Peyer's patch (tissue), 4 donors: ENCODE measurements around the gene SETDB1. TPM values are rescaled to one million over a fixed set of nuclear protein-coding genes. Genes with fewer than 3 reads are reported as not detected.
"Not testable (repeated sequence)": the region's sequence is repeated elsewhere in the genome, so short reads cannot be mapped to it uniquely, and the experiment has no call there.

Source experiments
- DNase-seq, 3 donors: peaks; one replicate each; pipeline ENCODE4 v3.0.0-alpha.2; 2017 to 2019
- H3K27ac ChIP-seq, 4 donors: fragments of 200-600 bp; sonication (generic); one replicate each; pipeline ENCODE4 v1.5.1; 2016 to 2019
- H3K27me3 ChIP-seq, 2 donors: fragments of 200-600 bp; sonication (generic); one replicate each; pipeline ENCODE4 v1.5.1; 2019
- H3K36me3 ChIP-seq, 3 donors: fragments of 200-600 bp; sonication (generic); one replicate each; pipeline ENCODE4 v1.5.1; 2016 to 2019
- H3K4me1 ChIP-seq, 4 donors: fragments of 200-600 bp; sonication (generic); one replicate each; pipeline ENCODE4 v1.5.1; 2016 to 2019
- H3K4me3 ChIP-seq, 4 donors: fragments of 200-600 bp; sonication (generic); 1 replicate in 3 of 4; 2 replicates in 1 of 4; pipeline ENCODE4 v1.5.1; 2016 to 2019; ENCODE audit warnings: mild to moderate bottlenecking in 1 of 4
- H3K9me3 ChIP-seq, 4 donors: fragments of 200-600 bp; sonication (generic); one replicate each; pipeline ENCODE4 v1.5.1; 2016 to 2019; ENCODE audit warnings: mild to moderate bottlenecking in 1 of 4
- POLR2A ChIP-seq, 2 donors: fragments of 450-650 bp; IDR thresholded peaks; one replicate each; pipeline ENCODE4 v1.5.1; 2017; ENCODE audit warnings: antibody characterized with exemption in 2 of 2, mild to moderate bottlenecking in 2 of 2, moderate library complexity in 2 of 2
- total RNA-seq, 4 donors: library from RNA; depleted of rRNA; stranded (reverse); fragments of >200 nt; gene quantifications; one replicate each; pipeline ENCODE4 v1.1.0, GENCODE V29; 2016
- TF ChIP-seq, protein P1 (sequence below), 6 experiments: fragments of 450-650 bp in 4 of 6; fragments of 200-600 bp in 2 of 6; sonication (generic) in 1 of 6; IDR thresholded peaks; one replicate each; pipeline ENCODE4 v1.5.1; 2017 to 2019; ENCODE audit warnings: antibody characterized with exemption in 6 of 6, mild to moderate bottlenecking in 3 of 6, moderate library complexity in 1 of 6

SETDB1 gene
- total RNA-seq, 4 donors from 2014 or later, result 28.2 to 106 (median 61.5) TPM

DNA sequence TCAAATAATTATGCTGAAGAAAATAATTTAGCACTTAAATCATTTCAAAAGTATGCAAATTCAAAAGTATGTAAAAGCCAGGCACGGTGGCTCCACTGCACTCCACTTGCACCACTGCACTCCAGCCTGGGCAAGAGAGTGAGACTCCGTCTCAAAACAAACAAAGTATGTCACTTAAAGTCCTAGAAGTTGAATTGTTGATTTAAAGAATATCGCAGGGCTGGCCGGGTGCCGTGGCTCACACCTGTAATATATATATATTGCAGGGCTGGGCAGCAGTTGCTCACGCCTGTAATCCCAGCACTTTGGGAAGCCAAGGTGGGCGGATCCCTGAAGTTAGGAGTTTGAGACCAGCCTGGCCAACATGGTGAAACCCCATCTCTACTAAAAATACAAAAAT is 8.8 kb upstream of the SETDB1 start:
- Histone ChIP-seq H3K4me1 (no peaks in the 10 kb centered on the region), H3K4me3 (no peak overlapping the region), H3K9me3 (no peaks in the 10 kb centered on the region), H3K36me3 (no peaks in the 10 kb centered on the region), H3K27me3 (no peaks in the 10 kb centered on the region), H3K27ac (no peak overlapping the region)
- no peak for DNase-seq
- TF ChIP-seq, protein P1, sequence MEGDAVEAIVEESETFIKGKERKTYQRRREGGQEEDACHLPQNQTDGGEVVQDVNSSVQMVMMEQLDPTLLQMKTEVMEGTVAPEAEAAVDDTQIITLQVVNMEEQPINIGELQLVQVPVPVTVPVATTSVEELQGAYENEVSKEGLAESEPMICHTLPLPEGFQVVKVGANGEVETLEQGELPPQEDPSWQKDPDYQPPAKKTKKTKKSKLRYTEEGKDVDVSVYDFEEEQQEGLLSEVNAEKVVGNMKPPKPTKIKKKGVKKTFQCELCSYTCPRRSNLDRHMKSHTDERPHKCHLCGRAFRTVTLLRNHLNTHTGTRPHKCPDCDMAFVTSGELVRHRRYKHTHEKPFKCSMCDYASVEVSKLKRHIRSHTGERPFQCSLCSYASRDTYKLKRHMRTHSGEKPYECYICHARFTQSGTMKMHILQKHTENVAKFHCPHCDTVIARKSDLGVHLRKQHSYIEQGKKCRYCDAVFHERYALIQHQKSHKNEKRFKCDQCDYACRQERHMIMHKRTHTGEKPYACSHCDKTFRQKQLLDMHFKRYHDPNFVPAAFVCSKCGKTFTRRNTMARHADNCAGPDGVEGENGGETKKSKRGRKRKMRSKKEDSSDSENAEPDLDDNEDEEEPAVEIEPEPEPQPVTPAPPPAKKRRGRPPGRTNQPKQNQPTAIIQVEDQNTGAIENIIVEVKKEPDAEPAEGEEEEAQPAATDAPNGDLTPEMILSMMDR (IDR thresholded peaks at IDR 0.05), result no peak
- no peak for TF ChIP-seq POLR2A (IDR thresholded peaks at IDR 0.05)

DNA sequence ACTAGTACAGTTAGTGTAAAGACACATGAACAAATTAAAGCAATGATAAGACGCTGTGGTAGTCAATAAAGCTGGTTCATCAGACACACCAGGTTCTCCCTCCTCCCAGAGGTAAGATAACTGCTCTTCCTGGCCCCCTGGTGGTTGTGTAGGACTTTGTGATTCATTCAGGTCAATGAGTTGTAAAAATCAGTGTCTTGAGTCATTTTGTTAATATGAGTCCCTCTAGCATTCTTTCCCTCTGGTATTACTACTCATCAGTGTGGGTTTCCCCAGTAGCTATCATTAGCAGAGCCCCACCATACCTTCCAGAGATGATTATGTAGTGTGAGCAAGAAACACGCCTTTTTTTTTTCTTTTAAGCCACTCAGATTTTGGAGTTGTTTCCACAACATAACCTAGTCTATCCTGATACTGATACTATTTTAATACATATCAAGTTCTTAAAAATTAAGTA is 3.6 kb upstream of the SETDB1 start:
- Histone ChIP-seq H3K27ac (no peak overlapping the region), H3K36me3 (no peaks in the 10 kb centered on the region), H3K9me3 (no peaks in the 10 kb centered on the region), H3K27me3 (no peaks in the 10 kb centered on the region), H3K4me3 (no peak overlapping the region), H3K4me1 (peaks cover 0 to 9% (median 2%) of the 10 kb centered on the region in 4 donors)
- TF ChIP-seq, protein P1 (IDR thresholded peaks at IDR 0.05), result peak; percentile 43 to 88 (median 76)
- no peak for TF ChIP-seq POLR2A (IDR thresholded peaks at IDR 0.05)
- peak in 2 of 3 donors; percentile 77 to 91 for DNase-seq

GRCh38 chr1:150925080-150925479 is 1.1 kb upstream of the SETDB1 start:
- Histone ChIP-seq H3K27ac (no peak overlapping the region), H3K4me3 (peak overlapping the region in 2 of 4 donors; percentile 70 to 86), H3K27me3 (no peaks in the 10 kb centered on the region), H3K36me3 (peaks cover 0 to 23% (median 0%) of the 10 kb centered on the region in 3 donors), H3K9me3 (no peaks in the 10 kb centered on the region), H3K4me1 (peaks cover 0 to 11% (median 2%) of the 10 kb centered on the region in 4 donors)
- DNase-seq, result peak in 1 of 3 donors; percentile 38
- TF ChIP-seq, protein P1 (IDR thresholded peaks at IDR 0.05), result no peak

DNA sequence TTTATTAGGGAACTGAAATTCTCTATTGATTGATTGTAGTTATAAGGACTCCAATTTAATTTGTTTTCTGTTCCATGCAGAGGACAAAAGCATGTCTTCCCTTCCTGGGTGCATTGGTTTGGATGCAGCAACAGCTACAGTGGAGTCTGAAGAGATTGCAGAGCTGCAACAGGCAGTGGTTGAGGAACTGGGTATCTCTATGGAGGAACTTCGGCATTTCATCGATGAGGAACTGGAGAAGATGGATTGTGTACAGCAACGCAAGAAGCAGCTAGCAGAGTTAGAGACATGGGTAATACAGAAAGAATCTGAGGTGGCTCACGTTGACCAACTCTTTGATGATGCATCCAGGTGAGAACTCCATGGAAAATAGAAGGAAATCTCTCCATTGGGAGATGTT is 1.5 kb downstream of the SETDB1 start:
- TF ChIP-seq, protein P1 (IDR thresholded peaks at IDR 0.05), result no peak
- TF ChIP-seq POLR2A (IDR thresholded peaks at IDR 0.05), result no peak
- peaks cover 0 to 46% (median 0%) of the 10 kb centered on the region in 3 donors for H3K36me3 ChIP-seq

DNA sequence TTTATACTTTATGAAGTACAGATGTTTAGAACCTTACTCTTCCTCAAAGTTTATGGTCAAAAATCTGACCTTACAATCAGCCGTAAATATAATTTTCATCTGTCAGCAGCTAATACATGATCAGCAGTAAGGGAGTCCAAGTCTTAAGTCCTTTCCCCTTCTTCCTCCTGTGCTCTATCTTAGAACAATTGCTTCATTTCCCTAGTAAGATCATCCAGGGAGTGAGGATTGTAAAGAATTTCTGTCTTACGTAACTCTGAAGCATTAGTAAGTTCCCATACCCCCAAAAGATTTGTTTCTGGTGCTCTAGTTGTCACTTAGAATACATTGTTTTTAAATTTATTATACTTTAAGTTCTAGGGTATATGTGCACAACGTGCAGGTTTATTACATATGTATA is 2.1 kb downstream of the SETDB1 start:
- Histone ChIP-seq H3K27ac (no peak overlapping the region), H3K4me3 (no peak overlapping the region), H3K4me1 (peaks cover 0 to 11% (median 2%) of the 10 kb centered on the region in 4 donors), H3K9me3 (peaks cover 0 to 5% (median 0%) of the 10 kb centered on the region in 4 donors), H3K36me3 (peaks cover 0 to 53% (median 0%) of the 10 kb centered on the region in 3 donors), H3K27me3 (no peaks in the 10 kb centered on the region)
- no peak for DNase-seq
- TF ChIP-seq POLR2A (IDR thresholded peaks at IDR 0.05), result no peak
- TF ChIP-seq, protein P1 (IDR thresholded peaks at IDR 0.05), result no peak

More for the DNA sequence above, 1.5 kb downstream of the SETDB1 start:
- peaks cover 0 to 11% (median 2%) of the 10 kb centered on the region in 4 donors for H3K4me1 ChIP-seq
- peaks cover 0 to 5% (median 0%) of the 10 kb centered on the region in 4 donors for H3K9me3 ChIP-seq
- no peaks in the 10 kb centered on the region for H3K27me3 ChIP-seq
- DNase-seq, result no peak
- no peak overlapping the region for H3K4me3 ChIP-seq
- H3K27ac ChIP-seq, result no peak overlapping the region

DNA sequence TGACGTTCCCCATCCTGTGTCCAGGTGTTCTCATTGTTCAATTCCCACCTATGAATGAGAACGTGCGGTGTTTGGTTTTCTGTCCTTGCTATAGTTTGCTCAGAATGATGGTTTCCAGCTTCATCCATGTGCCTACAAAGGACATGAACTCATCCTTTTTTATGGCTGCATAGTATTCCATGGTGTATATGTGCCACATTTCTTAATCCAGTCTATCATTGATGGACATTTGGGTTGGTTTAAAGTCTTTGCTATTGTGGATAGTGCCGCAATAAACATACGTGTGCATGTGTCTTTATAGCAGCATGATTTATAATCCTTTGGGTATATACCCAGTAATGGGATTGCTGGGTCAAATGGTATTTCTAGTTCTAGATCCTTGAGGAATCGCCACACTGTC is 2.6 kb downstream of the SETDB1 start:
- peaks cover 0 to 57% (median 0%) of the 10 kb centered on the region in 3 donors for H3K36me3 ChIP-seq
- peaks cover 0 to 11% (median 2%) of the 10 kb centered on the region in 4 donors for H3K4me1 ChIP-seq
- not testable (repeated sequence) for H3K27ac ChIP-seq, DNase-seq, H3K27me3 ChIP-seq, H3K4me3 ChIP-seq, H3K9me3 ChIP-seq
